GM15510 (cell line): ENCODE measurements around the gene U2AF2.
A peak's percentile ranks its signal among the peaks of the same experiment; 100 is the strongest.

Source experiments
- POLR2A ChIP-seq: IDR thresholded peaks from 3 replicates; pipeline ENCODE4 v1.6.1; 2011; ENCODE audit warnings: borderline replicate concordance; ENCODE audit not compliant: insufficient read length; ENCODE audit errors: extremely low read depth

The U2AF2 gene

DNA sequence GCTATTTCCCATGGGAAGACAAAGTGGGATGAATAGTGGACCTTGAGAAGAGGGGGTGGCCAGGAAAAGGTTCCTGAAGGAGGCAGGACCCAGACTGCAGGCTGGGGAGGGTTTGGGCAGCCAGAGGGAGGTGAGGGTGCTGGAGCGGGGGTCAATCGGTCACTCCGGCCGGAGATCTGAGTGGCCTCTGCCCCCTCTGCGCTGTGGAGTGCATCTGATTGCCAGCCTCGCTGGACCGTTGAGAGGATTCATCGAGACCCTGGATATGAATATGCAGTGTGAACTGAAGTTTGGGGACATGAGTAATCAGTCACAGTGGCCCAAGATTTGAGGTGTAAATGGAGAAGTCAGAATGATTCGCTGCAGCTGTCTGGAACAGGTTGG lies 19.5 kb upstream of the U2AF2 start:
- no peak for TF ChIP-seq POLR2A

DNA sequence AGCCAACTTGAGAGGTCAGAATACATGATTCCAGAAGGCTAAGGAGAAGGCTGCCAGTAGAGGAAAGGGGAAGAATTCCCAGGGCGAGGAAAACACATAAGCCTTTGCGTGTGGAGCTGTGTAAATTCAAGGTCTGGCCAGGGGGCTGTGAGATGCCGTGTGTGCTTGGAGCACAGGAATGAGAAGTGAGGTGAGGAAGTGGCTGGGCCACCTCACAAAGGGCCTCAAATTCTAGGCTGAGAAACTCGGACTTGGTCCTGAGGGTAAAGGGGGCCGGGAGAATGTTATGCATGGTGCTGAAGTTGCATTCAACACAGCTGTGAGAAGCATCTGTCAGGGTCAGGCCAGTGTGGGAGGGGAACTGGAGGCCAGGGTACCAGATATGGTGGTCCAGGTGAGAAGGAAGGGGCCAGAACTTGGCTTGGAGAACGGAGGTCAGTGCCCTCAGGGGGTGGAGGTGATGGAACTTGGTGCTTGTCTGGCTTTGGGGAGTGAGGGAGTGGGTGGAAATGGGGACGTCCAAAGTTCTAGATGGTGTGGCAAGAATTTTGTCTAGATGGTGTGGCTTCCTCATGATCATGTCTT lies 18.9 kb upstream of the U2AF2 start:
- TF ChIP-seq POLR2A: no peak

GRCh38 chr19:55636723-55637122 lies 18.1 kb upstream of the U2AF2 start:
- no peak for TF ChIP-seq POLR2A

GRCh38 chr19:55637534-55637933 lies 17.3 kb upstream of the U2AF2 start:
- TF ChIP-seq POLR2A: no peak

DNA sequence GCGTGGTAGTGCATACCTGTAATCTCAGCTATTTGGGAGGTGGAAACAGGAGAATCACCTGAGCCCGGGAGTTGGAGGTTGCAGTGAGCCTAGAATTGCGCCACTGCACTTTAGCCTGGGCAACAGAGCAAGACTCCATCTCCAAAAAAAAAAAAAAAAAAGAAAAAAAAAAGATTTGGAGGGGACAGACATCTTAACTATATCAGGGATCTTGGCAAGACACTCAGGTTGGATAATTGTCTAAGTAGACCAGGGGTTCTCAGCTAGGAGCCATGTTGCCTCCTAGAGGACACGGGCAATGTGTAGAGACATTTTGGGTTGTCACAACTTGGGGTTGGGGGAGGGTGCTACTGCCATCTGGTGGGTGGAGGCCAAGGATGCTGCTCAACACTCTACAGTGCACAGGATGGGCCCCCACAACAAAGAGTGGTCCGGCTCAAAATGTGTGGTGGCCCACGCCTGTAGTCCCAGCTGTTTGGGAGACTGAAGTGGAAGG lies 15.9 kb upstream of the U2AF2 start:
- TF ChIP-seq POLR2A: no peak

DNA sequence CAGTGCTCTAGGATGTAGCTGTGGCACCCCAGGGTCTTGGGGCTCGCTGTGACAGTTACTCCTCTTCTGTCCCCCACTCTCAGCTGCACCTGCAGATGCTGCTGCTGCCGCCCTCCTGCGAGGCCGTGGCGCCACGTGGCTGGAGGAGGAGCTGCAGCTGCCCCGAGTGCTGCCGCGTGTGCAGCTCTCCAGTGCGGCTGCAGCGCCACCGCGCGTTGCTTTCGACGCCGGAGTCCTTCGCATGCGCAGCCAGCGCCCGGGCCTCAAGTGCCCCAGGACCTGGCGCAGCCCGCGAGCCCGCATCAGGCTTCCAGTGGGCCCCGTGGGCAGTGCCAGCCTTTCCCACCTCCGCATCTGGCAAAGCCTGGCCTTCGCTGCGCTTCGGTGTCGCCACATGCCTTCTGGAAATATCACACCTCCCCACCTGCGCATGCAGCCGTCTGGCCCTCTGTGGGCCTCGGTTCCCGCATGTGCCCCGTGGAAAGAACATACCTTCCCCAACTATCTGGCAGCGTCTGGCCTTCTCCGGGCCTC lies 14.7 kb upstream of the U2AF2 start:
- TF ChIP-seq POLR2A: peak; percentile 42

DNA sequence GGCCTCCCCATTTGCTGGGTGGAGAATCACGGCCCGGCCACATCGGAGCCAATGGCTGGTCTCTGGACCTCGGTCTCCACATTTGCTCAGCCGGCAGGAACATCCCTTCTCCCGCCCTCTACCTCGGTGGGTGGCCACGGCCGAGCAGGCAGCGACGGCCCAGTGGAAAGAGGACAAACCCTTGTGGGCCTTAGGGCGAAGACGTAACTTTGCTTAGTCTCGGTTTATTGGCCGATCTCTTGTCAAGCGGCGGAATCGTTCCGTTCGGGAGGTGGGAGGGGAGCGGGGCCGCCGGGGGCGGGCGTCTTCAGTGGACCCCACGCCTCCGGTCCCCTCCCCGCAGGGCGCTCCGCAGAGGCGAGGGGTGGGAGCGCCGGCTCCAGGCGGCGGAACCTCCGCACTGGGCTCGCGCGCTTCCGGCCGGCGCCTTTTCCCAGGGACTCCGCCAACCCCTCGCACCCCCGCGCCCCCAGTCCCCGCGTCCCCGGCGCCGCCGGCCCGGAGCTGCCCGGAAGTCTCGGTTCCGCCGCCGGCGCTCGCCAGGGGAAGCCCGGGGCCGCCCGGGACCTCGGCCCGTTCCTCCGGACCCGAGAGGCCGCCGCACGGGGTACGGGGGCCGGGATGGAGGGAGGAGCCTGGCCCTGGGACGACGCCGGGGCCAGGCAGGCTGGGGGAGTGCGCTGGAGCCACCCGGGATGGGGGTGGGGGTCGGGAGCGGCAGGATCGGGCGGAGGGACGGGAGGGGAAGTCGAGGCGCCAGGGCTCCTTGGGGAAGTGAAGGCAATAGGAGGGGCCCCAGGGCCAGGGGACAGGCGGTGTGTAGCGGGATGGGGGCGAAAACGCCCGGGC lies 14.0 kb upstream of the U2AF2 start, which contains the start of gene ZNF580:
ZNF580 (plus strand) TSS at position 426 of the 849 bp plus-strand sequence. CDS start 1,507 bp downstream, outside the sequence.
- TF ChIP-seq POLR2A: peak; percentile 48

GRCh38 chr19:55641426-55642152 lies 13.2 kb upstream of the U2AF2 start:
- TF ChIP-seq POLR2A: no peak

DNA sequence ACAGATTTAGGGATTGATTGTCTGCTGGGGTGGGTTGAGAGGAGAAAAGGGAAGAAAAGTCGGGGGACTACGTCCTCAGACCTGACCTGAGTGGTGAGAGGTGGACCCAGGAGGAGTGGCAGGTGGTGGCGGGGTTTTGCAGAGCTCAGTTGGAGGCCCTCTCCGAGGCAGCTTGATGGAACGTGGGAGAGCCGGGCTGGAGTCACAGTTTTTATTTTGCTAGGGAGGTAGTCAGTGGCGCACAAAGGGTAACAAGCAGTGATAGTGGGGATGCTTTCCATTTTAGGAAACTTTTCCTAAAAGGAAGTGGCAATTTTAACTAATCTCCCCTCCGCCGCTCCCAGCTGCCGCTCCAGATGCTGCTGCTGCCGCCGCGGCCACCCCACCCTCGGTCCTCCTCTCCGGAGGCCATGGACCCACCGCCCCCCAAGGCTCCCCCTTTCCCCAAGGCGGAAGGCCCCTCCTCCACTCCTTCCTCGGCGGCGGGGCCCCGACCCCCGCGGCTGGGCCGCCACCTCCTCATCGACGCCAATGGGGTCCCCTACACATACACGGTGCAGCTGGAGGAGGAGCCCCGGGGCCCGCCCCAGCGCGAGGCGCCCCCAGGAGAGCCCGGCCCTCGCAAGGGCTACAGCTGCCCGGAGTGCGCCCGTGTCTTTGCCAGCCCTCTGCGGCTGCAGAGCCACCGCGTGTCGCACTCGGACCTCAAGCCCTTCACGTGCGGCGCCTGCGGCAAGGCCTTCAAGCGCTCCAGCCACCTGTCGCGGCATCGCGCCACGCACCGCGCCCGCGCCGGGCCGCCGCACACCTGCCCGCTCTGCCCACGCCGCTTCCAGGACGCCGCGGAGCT lies 12.5 kb upstream of the U2AF2 start:
- TF ChIP-seq POLR2A: peak; percentile 5

GRCh38 chr19:55643003-55643886 lies 11.6 kb upstream of the U2AF2 start, which contains the start of gene ZNF581:
Gene ZNF581, plus strand, starts transcription at chr19:55643649. Its CDS starts 923 bp downstream, at chr19:55644572.
- peak; percentile 47 for TF ChIP-seq POLR2A

DNA sequence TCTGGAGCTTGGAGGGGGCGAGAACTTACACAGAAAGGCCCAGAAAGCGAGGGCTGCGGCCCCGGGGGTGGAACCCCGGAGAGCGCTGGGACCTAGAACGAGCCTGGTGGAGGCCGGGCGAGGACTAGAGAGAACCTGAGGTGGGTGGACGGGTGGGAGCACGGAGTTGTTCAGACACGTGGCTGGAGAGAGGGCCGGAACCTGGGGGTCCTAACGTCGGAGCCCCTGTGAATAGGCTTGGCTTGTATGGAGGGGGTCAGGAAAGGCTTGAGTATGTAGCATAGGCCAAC lies 11.0 kb upstream of the U2AF2 start:
- no peak for TF ChIP-seq POLR2A

GRCh38 chr19:55644191-55644833 lies 10.5 kb upstream of the U2AF2 start:
- TF ChIP-seq POLR2A: no peak
